OCI-LY1 (cell line): ENCODE results near the gene SFN.

ENCODE experiments used
- H2AFZ ChIP-seq: fragments of 200-600 bp; sonication (generic), shearing (Covaris generic); 2 replicates; pipeline ENCODE4 v1.6.0; 2014; ENCODE audit warnings: antibody characterized with exemption, mild to moderate bottlenecking, low read length
- H3F3A ChIP-seq: fragments of 200-600 bp; sonication (generic), shearing (Covaris generic); 2 replicates; pipeline ENCODE4 v1.6.0; 2014; ENCODE audit warnings: mild to moderate bottlenecking, antibody characterized with exemption, low read length, moderate library complexity; ENCODE audit not compliant: insufficient read depth
- H3K27ac ChIP-seq: fragments of 200-600 bp; sonication (generic); 2 replicates; pipeline ENCODE4 v1.5.1; 2014; ENCODE audit warnings: low read length, mixed run types, mild to moderate bottlenecking, low read depth; ENCODE audit not compliant: poor library complexity, severe bottlenecking
- H3K27me3 ChIP-seq: fragments of 200-600 bp; sonication (generic); 2 replicates; pipeline ENCODE4 v1.6.0; 2014; ENCODE audit warnings: antibody characterized with exemption, mild to moderate bottlenecking, low read length, moderate library complexity; ENCODE audit not compliant: insufficient read depth
- H3K36me3 ChIP-seq: fragments of 200-600 bp; sonication (generic); 2 replicates; pipeline ENCODE4 v1.6.1; 2014; ENCODE audit warnings: mild to moderate bottlenecking, antibody characterized with exemption, low read length, moderate library complexity, mixed read lengths; ENCODE audit not compliant: insufficient read depth
- H3K4me1 ChIP-seq: fragments of 200-600 bp; sonication (generic); 2 replicates; pipeline ENCODE4 v1.5.1; 2014; ENCODE audit warnings: mild to moderate bottlenecking, low read length, moderate library complexity; ENCODE audit not compliant: insufficient read depth, severe bottlenecking
- H3K4me2 ChIP-seq: fragments of 200-600 bp; sonication (generic), shearing (Covaris generic); 2 replicates; pipeline ENCODE4 v1.6.1; 2014; ENCODE audit warnings: low read length
- H3K4me3 ChIP-seq: fragments of 200-600 bp; sonication (generic); 2 replicates; pipeline ENCODE4 v1.5.1; 2014; ENCODE audit warnings: low read length, low read depth, mild to moderate bottlenecking, mixed read lengths; ENCODE audit not compliant: poor library complexity, severe bottlenecking
- H3K79me2 ChIP-seq: fragments of 200-600 bp; shearing (Covaris generic); 2 replicates; pipeline ENCODE4 v1.6.1; 2016; ENCODE audit warnings: mixed run types, low read length, mixed read lengths; ENCODE audit not compliant: insufficient read depth
- H3K9ac ChIP-seq: fragments of 200-600 bp; sonication (generic), shearing (Covaris generic); 2 replicates; pipeline ENCODE4 v1.6.1; 2014; ENCODE audit warnings: mild to moderate bottlenecking, low read length, mixed read lengths
- H3K9me2 ChIP-seq: fragments of 200-600 bp; sonication (generic), shearing (Covaris generic); 2 replicates; pipeline ENCODE4 v1.6.1; 2014; ENCODE audit warnings: low read depth, mild to moderate bottlenecking, low read length, mixed read lengths
- H3K9me3 ChIP-seq: fragments of 200-600 bp; shearing (Covaris generic); 2 replicates; pipeline ENCODE4 v1.6.1; 2014; ENCODE audit warnings: low read length, mixed read lengths
- H4K20me1 ChIP-seq: fragments of 200-600 bp; sonication (generic), shearing (Covaris generic); 2 replicates; pipeline ENCODE4 v1.6.0; 2016; ENCODE audit warnings: mild to moderate bottlenecking, low read length; ENCODE audit not compliant: insufficient read depth
- EZH2 ChIP-seq: fragments of 200-600 bp; sonication (generic), shearing (Covaris generic); IDR thresholded peaks from 2 replicates; pipeline ENCODE4 v1.8.0; 2017; ENCODE audit warnings: borderline replicate concordance, mixed run types, mild to moderate bottlenecking, antibody characterized with exemption, low read length, moderate library complexity, mixed read lengths
- TF ChIP-seq, protein P1 (sequence below): fragments of 200-600 bp; sonication (generic), shearing (Covaris generic); IDR thresholded peaks from 2 replicates; pipeline ENCODE4 v1.5.1; 2017; ENCODE audit warnings: mild to moderate bottlenecking, antibody characterized with exemption, low read length, moderate library complexity, mixed read lengths

The SFN gene

DNA sequence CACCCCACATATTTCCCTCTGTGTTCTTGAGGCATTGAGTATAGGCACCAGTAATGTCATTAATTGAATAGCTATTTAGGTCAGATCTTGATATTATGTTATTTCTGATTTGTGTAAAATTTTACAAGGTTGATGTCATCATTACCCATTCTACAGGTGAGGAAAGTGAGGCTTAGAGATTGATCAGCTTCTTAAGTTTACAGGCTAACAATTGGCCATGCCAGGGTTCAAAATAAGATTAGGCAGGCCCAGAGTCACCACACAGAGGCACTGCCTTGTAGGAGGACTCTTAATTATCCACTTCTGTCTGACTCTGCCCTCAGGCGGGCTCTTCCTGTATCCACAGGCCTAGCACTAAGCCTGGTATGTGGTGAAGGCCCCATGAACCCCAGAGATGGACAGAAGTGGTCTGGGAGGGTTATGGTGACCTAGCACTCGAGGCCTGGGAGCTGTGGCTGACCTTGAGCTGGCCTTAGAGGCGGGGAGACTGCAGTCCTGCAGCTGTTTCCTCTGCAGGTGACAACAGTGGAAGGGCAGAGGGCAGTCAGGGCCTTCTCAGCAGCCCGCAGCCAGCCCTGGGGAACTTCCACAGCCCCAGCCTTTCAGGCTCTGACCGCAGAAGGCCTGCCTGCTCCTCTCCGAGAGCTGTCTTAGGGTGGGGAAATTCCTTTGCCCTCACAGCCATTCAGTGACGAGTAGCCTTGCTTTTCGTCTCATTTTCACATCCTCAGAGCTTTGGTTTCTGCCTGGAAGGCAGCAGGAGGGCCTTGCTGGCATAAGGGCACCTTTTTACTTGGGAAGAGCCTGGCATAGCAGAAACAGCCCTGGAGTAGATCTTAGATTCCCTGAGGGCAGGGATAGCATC lies 24.2 kb upstream of the SFN start:
- Histone ChIP-seq H3K27me3 (no peaks in the 10 kb centered on the region), H3K79me2 (no peaks in the 10 kb centered on the region), H3K9me2 (no peaks in the 10 kb centered on the region), H3K9me3 (no peaks in the 10 kb centered on the region), H3K4me3 (no peak overlapping the region), H3K27ac (peak overlapping the region; percentile 78), H2AFZ (no peak overlapping the region), H3K4me1 (peaks cover 16% of the 10 kb centered on the region), H4K20me1 (no peaks in the 10 kb centered on the region), H3K36me3 (peaks cover 23% of the 10 kb centered on the region; the same call in 1 of the 2 replicates), H3F3A (no peaks in the 10 kb centered on the region), H3K9ac (no peak overlapping the region; the same call in 1 of the 2 replicates), H3K4me2 (no peak overlapping the region)
- TF ChIP-seq, protein P1, sequence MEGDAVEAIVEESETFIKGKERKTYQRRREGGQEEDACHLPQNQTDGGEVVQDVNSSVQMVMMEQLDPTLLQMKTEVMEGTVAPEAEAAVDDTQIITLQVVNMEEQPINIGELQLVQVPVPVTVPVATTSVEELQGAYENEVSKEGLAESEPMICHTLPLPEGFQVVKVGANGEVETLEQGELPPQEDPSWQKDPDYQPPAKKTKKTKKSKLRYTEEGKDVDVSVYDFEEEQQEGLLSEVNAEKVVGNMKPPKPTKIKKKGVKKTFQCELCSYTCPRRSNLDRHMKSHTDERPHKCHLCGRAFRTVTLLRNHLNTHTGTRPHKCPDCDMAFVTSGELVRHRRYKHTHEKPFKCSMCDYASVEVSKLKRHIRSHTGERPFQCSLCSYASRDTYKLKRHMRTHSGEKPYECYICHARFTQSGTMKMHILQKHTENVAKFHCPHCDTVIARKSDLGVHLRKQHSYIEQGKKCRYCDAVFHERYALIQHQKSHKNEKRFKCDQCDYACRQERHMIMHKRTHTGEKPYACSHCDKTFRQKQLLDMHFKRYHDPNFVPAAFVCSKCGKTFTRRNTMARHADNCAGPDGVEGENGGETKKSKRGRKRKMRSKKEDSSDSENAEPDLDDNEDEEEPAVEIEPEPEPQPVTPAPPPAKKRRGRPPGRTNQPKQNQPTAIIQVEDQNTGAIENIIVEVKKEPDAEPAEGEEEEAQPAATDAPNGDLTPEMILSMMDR: peak; percentile 8; the same call in 1 of the 2 replicates
- no peak for TF ChIP-seq EZH2

DNA sequence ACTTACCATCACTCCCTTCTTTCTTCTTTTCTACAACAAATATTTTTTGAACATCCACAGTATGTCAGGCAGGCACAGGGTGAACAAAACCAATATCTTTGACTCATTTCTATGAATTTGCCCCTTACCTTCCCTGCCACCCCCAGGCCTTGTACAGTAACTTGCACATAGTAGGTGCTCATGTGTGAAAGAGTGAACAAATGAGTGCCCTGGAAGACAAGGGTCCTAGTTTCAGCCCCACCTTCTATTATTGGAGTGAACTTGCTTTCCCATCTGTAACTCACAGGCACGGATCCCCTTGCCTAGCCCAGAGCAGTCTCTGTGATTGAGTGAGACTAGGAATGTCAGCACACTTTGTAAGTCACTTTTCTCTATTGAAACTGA lies 23.6 kb upstream of the SFN start:
- H3K9ac ChIP-seq: no peak overlapping the region
- H3K36me3 ChIP-seq: peaks cover 18% of the 10 kb centered on the region; the same call in 1 of the 2 replicates
- H3K4me2 ChIP-seq: no peak overlapping the region
- no peaks in the 10 kb centered on the region for H3K27me3 ChIP-seq
- peak overlapping the region; percentile 78 for H3K27ac ChIP-seq
- no peaks in the 10 kb centered on the region for H3K79me2 ChIP-seq
- no peak overlapping the region for H3K4me3 ChIP-seq
- H3K9me2 ChIP-seq: no peaks in the 10 kb centered on the region
- TF ChIP-seq, protein P1: no peak
- TF ChIP-seq EZH2: no peak
- H3K9me3 ChIP-seq: no peaks in the 10 kb centered on the region
- H2AFZ ChIP-seq: no peak overlapping the region
- H3K4me1 ChIP-seq: peaks cover 12% of the 10 kb centered on the region
- no peaks in the 10 kb centered on the region for H4K20me1 ChIP-seq
- no peaks in the 10 kb centered on the region for H3F3A ChIP-seq

DNA sequence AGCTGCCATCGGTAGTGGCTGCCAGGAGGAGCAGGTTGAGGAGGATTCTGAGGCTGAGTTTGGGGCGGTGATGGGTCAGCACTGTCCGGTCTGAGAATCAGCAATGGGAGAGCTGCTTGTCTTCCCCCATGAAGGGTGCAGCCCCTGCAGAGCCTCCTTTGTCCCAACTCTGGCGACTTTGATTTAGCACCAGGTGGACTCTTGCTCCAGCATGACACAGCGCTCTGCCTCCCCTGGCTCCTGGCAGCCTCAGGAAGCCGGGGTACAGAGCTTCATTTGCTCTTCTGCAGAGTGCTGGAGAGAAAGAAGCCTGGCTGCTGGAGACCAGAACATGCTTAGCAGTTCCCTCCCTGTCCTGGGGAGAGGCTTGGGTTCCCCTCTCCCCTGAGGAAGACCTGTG lies 23.2 kb upstream of the SFN start:
- no peaks in the 10 kb centered on the region for H4K20me1 ChIP-seq
- H3K79me2 ChIP-seq: no peaks in the 10 kb centered on the region
- no peak overlapping the region for H3K4me2 ChIP-seq
- H3K27me3 ChIP-seq: no peaks in the 10 kb centered on the region
- TF ChIP-seq, protein P1: no peak
- no peak for TF ChIP-seq EZH2
- peaks cover 12% of the 10 kb centered on the region for H3K4me1 ChIP-seq
- H3K9me2 ChIP-seq: no peaks in the 10 kb centered on the region
- H3K36me3 ChIP-seq: peaks cover 17% of the 10 kb centered on the region; the same call in 1 of the 2 replicates
- no peaks in the 10 kb centered on the region for H3F3A ChIP-seq
- no peak overlapping the region for H3K4me3 ChIP-seq
- no peaks in the 10 kb centered on the region for H3K9me3 ChIP-seq
- H2AFZ ChIP-seq: no peak overlapping the region
- H3K27ac ChIP-seq: peak overlapping the region; percentile 78
- H3K9ac ChIP-seq: no peak overlapping the region
